GM18517 (cell line): ENCODE measurements around the gene TPRG1L.
A peak's percentile ranks its signal among the peaks of the same experiment; 100 is the strongest.
"Not testable (repeated sequence)": the region's sequence is repeated elsewhere in the genome, so short reads cannot be mapped to it uniquely, and the experiment has no call there.

Source experiments
- ATAC-seq: cut with Tn5 transposase; IDR thresholded peaks from one replicate; pipeline ENCODE4 v1.9.1; 2021; ENCODE audit warnings: mild to moderate bottlenecking, moderate library complexity; ENCODE audit not compliant: unreplicated experiment

Gene TPRG1L

GRCh38 chr1:3608154-3608553 is 16.7 kb upstream of the TPRG1L start:
- no peak for ATAC-seq

- ATAC-seq = no peak
These were observed 15.6 kb upstream of the TPRG1L start for GRCh38 chr1:3609016-3609768.

GRCh38 chr1:3609769-3610526 is 14.9 kb upstream of the TPRG1L start:
- ATAC-seq = no peak

GRCh38 chr1:3610527-3611169 is 14.2 kb upstream of the TPRG1L start:
- ATAC-seq = no peak

GRCh38 chr1:3611170-3612019 is 13.4 kb upstream of the TPRG1L start, which contains the start of gene MEGF6:
Gene MEGF6, minus strand, starts transcription at chr1:3611508. Its CDS starts 240 bp downstream, at chr1:3611268.
- no peak for ATAC-seq

GRCh38 chr1:3612123-3612522 is 12.7 kb upstream of the TPRG1L start:
- ATAC-seq = no peak

GRCh38 chr1:3614755-3615742 is 9.8 kb upstream of the TPRG1L start:
- no peak for ATAC-seq

- ATAC-seq = no peak
These were observed 8.0 kb upstream of the TPRG1L start for GRCh38 chr1:3616861-3617260.

GRCh38 chr1:3617806-3618345 is 6.9 kb upstream of the TPRG1L start:
- no peak for ATAC-seq

GRCh38 chr1:3618531-3618880 is 6.3 kb upstream of the TPRG1L start:
- no peak for ATAC-seq

- ATAC-seq = no peak
These were observed 5.7 kb upstream of the TPRG1L start for GRCh38 chr1:3618881-3619671.

GRCh38 chr1:3620708-3621107 is 4.1 kb upstream of the TPRG1L start:
- no peak for ATAC-seq

- ATAC-seq = not testable (repeated sequence)
These were observed 3.6 kb upstream of the TPRG1L start for GRCh38 chr1:3621151-3621671.

- ATAC-seq = not testable (repeated sequence)
These were observed 2.7 kb upstream of the TPRG1L start for GRCh38 chr1:3622102-3622501.

GRCh38 chr1:3623441-3624199 is 1.2 kb upstream of the TPRG1L start:
- ATAC-seq = no peak

GRCh38 chr1:3625151-3625907 is 514 bp downstream of the TPRG1L start:
- peak; percentile 14 for ATAC-seq

GRCh38 chr1:3626025-3626424 is 1.2 kb downstream of the TPRG1L start:
- ATAC-seq = no peak
